Hepatocyte (in vitro differentiated cells): ENCODE data around the gene PGAP3.

Experiments
- EZH2 ChIP-seq: fragments of 200-600 bp; sonication (generic); IDR thresholded peaks from 2 replicates; pipeline ENCODE4 v1.6.1; 2016; ENCODE audit warnings: antibody characterized with exemption, mild to moderate bottlenecking, borderline replicate concordance
- EZH2phosphoT487 ChIP-seq: fragments of 200-600 bp; sonication (generic); IDR thresholded peaks from one replicate; pipeline ENCODE4 v1.6.1; 2018; ENCODE audit warnings: antibody characterized with exemption, mild to moderate bottlenecking, low read depth, moderate library complexity; ENCODE audit not compliant: unreplicated experiment, severe bottlenecking
- TF ChIP-seq, protein P1 (sequence below): fragments of 200-600 bp; sonication (generic); IDR thresholded peaks from 2 replicates; pipeline ENCODE4 v1.5.1; 2016; ENCODE audit warnings: antibody characterized with exemption, mild to moderate bottlenecking; ENCODE audit not compliant: poor library complexity

DNA sequence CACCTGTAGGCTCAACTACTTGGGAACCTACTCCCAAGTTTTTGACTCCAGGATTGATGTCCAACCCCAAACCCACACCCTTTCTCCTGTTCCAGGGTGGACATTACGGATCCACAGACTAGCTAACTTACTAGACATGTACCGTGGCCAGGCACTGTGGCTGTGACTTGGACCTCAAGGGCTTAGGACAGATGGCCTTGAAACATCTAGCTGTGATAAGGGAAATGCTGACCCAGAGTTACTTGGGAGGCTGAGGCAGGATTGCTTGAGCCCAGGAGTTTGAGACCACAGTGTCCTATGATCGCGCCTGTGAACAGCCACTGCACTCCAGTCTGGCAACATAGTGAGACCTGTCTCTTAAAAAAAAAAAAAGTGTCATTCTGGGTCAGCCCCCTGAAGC lies 46.8 kb downstream of the PGAP3 start:
- TF ChIP-seq EZH2phosphoT487 (no peak), EZH2 (no peak)
- TF ChIP-seq, protein P1, sequence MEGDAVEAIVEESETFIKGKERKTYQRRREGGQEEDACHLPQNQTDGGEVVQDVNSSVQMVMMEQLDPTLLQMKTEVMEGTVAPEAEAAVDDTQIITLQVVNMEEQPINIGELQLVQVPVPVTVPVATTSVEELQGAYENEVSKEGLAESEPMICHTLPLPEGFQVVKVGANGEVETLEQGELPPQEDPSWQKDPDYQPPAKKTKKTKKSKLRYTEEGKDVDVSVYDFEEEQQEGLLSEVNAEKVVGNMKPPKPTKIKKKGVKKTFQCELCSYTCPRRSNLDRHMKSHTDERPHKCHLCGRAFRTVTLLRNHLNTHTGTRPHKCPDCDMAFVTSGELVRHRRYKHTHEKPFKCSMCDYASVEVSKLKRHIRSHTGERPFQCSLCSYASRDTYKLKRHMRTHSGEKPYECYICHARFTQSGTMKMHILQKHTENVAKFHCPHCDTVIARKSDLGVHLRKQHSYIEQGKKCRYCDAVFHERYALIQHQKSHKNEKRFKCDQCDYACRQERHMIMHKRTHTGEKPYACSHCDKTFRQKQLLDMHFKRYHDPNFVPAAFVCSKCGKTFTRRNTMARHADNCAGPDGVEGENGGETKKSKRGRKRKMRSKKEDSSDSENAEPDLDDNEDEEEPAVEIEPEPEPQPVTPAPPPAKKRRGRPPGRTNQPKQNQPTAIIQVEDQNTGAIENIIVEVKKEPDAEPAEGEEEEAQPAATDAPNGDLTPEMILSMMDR: no peak
